Measurements from ENCODE around the gene NDUFAF2.

NDUFAF2 gene

DNA sequence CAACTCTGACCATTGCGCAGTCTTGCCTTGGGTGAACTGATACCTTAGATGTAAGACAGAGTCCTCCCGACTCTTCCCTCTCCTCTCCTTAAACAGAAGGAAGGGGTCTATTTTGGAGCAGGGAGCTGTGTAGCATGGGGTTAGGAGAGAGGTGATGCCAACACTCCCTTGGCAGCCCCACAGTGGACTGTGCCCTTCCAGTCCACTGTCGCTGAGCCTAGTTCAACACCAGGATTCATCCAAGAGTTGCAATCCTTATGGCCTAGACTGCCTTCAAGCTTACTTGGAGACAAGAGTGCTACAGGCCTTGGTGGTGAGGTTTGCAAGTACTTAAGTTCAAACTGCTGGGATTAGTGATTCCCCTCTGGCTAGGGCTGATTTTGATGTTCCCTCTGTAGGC lies 51.4 kb downstream of the NDUFAF2 start:
- Histone ChIP-seq H3K4me2 (no peak overlapping the region), H3K9ac (no peak overlapping the region), H3K4me3 (IDR thresholded peaks at IDR 0.05; ENCODE audit: insufficient read depth, low read depth, low read length) (no peak overlapping the region), H3K4me1 (ENCODE audit: low read depth, poor library complexity, severe bottlenecking) (no peaks in the 10 kb centered on the region), H2AFZ (ENCODE audit: low read depth) (no peak overlapping the region), H3K27ac (no peak overlapping the region), H3K27me3 (ENCODE audit: insufficient read depth, low read depth) (no peaks in the 10 kb centered on the region), H3K79me2 (ENCODE audit: insufficient read depth, low read depth) (no peaks in the 10 kb centered on the region; the same call in 1 of the 2 replicates), H3K36me3 (ENCODE audit: insufficient read depth) (no peaks in the 10 kb centered on the region), H4K20me1 (ENCODE audit: insufficient read depth) (no peaks in the 10 kb centered on the region)
- TF ChIP-seq, protein P1, sequence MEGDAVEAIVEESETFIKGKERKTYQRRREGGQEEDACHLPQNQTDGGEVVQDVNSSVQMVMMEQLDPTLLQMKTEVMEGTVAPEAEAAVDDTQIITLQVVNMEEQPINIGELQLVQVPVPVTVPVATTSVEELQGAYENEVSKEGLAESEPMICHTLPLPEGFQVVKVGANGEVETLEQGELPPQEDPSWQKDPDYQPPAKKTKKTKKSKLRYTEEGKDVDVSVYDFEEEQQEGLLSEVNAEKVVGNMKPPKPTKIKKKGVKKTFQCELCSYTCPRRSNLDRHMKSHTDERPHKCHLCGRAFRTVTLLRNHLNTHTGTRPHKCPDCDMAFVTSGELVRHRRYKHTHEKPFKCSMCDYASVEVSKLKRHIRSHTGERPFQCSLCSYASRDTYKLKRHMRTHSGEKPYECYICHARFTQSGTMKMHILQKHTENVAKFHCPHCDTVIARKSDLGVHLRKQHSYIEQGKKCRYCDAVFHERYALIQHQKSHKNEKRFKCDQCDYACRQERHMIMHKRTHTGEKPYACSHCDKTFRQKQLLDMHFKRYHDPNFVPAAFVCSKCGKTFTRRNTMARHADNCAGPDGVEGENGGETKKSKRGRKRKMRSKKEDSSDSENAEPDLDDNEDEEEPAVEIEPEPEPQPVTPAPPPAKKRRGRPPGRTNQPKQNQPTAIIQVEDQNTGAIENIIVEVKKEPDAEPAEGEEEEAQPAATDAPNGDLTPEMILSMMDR (conservative IDR thresholded peaks at IDR 0.05; ENCODE audit: low read depth, low read length) = no peak

- no peak overlapping the region for H3K27ac ChIP-seq
- no peaks in the 10 kb centered on the region for H3K27me3 ChIP-seq (ENCODE audit: insufficient read depth, low read depth)
- TF ChIP-seq, protein P1 (conservative IDR thresholded peaks at IDR 0.05; ENCODE audit: low read depth, low read length) = no peak
- no peaks in the 10 kb centered on the region for H4K20me1 ChIP-seq (ENCODE audit: insufficient read depth)
- H2AFZ ChIP-seq (ENCODE audit: low read depth) = no peak overlapping the region
- no peak overlapping the region for H3K4me3 ChIP-seq (IDR thresholded peaks at IDR 0.05; ENCODE audit: insufficient read depth, low read depth, low read length)
- no peaks in the 10 kb centered on the region for H3K4me1 ChIP-seq (ENCODE audit: low read depth, poor library complexity, severe bottlenecking)
- H3K4me2 ChIP-seq = no peak overlapping the region
- H3K9ac ChIP-seq = no peak overlapping the region; the same call in 1 of the 2 replicates
- H3K79me2 ChIP-seq (ENCODE audit: insufficient read depth, low read depth) = no peaks in the 10 kb centered on the region; the same call in 1 of the 2 replicates
- H3K36me3 ChIP-seq (ENCODE audit: insufficient read depth) = no peaks in the 10 kb centered on the region
Measured at GRCh38 chr5:60997721-60998120, 52.7 kb downstream of the NDUFAF2 start.

GRCh38 chr5:61000887-61001286 lies 55.9 kb downstream of the NDUFAF2 start:
- no peaks in the 10 kb centered on the region for H3K79me2 ChIP-seq (ENCODE audit: insufficient read depth, low read depth)
- H3K27me3 ChIP-seq (ENCODE audit: insufficient read depth, low read depth) = no peaks in the 10 kb centered on the region
- no peak overlapping the region for H3K4me2 ChIP-seq
- H3K4me3 ChIP-seq (IDR thresholded peaks at IDR 0.05; ENCODE audit: insufficient read depth, low read depth, low read length) = no peak overlapping the region
- no peak overlapping the region for H2AFZ ChIP-seq (ENCODE audit: low read depth)
- H3K27ac ChIP-seq = no peak overlapping the region
- H3K4me1 ChIP-seq (ENCODE audit: low read depth, poor library complexity, severe bottlenecking) = no peaks in the 10 kb centered on the region
- TF ChIP-seq, protein P1 (conservative IDR thresholded peaks at IDR 0.05; ENCODE audit: low read depth, low read length) = no peak
- H4K20me1 ChIP-seq (ENCODE audit: insufficient read depth) = no peaks in the 10 kb centered on the region
- H3K9ac ChIP-seq = no peak overlapping the region
- no peaks in the 10 kb centered on the region; the same call in 1 of the 2 replicates for H3K36me3 ChIP-seq (ENCODE audit: insufficient read depth)

GRCh38 chr5:61001647-61002046 lies 56.6 kb downstream of the NDUFAF2 start:
- Histone ChIP-seq H3K27ac (no peak overlapping the region), H3K36me3 (ENCODE audit: insufficient read depth) (no peaks in the 10 kb centered on the region; the same call in 1 of the 2 replicates), H3K4me2 (no peak overlapping the region), H3K79me2 (ENCODE audit: insufficient read depth, low read depth) (no peaks in the 10 kb centered on the region), H3K4me1 (ENCODE audit: low read depth, poor library complexity, severe bottlenecking) (no peaks in the 10 kb centered on the region), H4K20me1 (ENCODE audit: insufficient read depth) (no peaks in the 10 kb centered on the region), H3K4me3 (IDR thresholded peaks at IDR 0.05; ENCODE audit: insufficient read depth, low read depth, low read length) (no peak overlapping the region), H3K27me3 (ENCODE audit: insufficient read depth, low read depth) (no peaks in the 10 kb centered on the region), H3K9ac (no peak overlapping the region), H2AFZ (ENCODE audit: low read depth) (no peak overlapping the region)
- TF ChIP-seq, protein P1 (conservative IDR thresholded peaks at IDR 0.05; ENCODE audit: low read depth, low read length) = no peak
